ENCODE results near the gene MDM4. TPM values are rescaled to one million over a fixed set of nuclear protein-coding genes. Genes with fewer than 3 reads are reported as not detected.

MDM4 gene
- total RNA-seq, 2 donors from 2014 or later = 65.5 to 161 TPM

DNA sequence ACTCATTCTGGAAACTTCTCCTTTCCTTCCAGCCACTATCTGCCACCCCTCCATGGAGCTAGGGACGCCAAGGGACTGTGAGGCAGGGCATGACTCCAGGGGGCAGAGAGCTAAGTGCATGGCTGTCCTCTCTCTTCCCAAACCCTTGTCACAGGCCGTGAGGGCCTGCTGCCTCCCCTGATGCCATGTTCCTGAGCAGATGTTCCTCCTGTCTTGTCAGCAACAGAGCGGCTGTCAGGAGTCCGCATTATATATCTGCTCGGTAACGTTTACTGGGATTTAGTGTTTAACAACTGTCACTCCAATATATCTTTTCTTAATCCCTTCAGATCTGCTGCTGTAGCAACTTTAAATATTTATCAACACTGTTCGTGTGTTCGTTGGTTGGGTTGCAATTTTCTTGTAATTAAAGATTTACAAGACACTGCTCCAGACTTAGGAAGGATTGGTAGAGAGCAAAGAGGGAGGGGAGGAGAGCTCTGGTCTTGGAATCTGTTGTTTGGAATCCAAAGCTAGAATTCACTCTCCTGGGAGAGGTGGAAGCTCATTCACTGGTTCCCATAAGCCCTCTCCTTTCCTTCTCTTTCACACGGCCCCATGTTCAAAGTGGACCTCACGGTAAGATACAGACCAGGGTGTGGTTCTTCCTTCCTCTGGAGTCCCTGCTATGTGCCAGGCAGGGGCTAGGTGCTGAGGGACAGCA lies 76.2 kb downstream of the MDM4 start:
- TF ChIP-seq, protein P1, sequence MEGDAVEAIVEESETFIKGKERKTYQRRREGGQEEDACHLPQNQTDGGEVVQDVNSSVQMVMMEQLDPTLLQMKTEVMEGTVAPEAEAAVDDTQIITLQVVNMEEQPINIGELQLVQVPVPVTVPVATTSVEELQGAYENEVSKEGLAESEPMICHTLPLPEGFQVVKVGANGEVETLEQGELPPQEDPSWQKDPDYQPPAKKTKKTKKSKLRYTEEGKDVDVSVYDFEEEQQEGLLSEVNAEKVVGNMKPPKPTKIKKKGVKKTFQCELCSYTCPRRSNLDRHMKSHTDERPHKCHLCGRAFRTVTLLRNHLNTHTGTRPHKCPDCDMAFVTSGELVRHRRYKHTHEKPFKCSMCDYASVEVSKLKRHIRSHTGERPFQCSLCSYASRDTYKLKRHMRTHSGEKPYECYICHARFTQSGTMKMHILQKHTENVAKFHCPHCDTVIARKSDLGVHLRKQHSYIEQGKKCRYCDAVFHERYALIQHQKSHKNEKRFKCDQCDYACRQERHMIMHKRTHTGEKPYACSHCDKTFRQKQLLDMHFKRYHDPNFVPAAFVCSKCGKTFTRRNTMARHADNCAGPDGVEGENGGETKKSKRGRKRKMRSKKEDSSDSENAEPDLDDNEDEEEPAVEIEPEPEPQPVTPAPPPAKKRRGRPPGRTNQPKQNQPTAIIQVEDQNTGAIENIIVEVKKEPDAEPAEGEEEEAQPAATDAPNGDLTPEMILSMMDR (conservative IDR thresholded peaks at IDR 0.05) = no peak
- Histone ChIP-seq H3K36me3 (ENCODE audit: control insufficient read depth, insufficient read depth, low read length) (no peaks in the 10 kb centered on the region), H3K9ac (ENCODE audit: extremely low read depth, low read length, poor library complexity, severe bottlenecking) (no peak overlapping the region), H3K4me1 (ENCODE audit: control insufficient read depth, insufficient read depth, low read length) (no peaks in the 10 kb centered on the region), H3K9me3 (ENCODE audit: control insufficient read depth, low read length) (no peaks in the 10 kb centered on the region), H3K27ac (ENCODE audit: low read depth, low read length) (no peak overlapping the region), H3K27me3 (ENCODE audit: control insufficient read depth, insufficient read depth, low read length, poor library complexity, severe bottlenecking) (no peaks in the 10 kb centered on the region), H3K4me3 (ENCODE audit: low read length) (no peak overlapping the region)
- Mint-ChIP-seq H3K36me3 (ENCODE audit: low read depth) (no peaks in the 10 kb centered on the region), H3K4me1 (no peaks in the 10 kb centered on the region), H3K27me3 (ENCODE audit: insufficient read depth) (no peaks in the 10 kb centered on the region), H3K9me3 (no peaks in the 10 kb centered on the region), H3K27ac (no peak overlapping the region), H3K4me3 (no peak overlapping the region)
- WGBS, 2 experiments (ENCODE audit: insufficient coverage in 1 of 2, insufficient read length in 1 of 2) = 80 to 84% methylated on average over 7 to 10 of the region's 10 CpGs
- DNase-seq = no peak

DNA sequence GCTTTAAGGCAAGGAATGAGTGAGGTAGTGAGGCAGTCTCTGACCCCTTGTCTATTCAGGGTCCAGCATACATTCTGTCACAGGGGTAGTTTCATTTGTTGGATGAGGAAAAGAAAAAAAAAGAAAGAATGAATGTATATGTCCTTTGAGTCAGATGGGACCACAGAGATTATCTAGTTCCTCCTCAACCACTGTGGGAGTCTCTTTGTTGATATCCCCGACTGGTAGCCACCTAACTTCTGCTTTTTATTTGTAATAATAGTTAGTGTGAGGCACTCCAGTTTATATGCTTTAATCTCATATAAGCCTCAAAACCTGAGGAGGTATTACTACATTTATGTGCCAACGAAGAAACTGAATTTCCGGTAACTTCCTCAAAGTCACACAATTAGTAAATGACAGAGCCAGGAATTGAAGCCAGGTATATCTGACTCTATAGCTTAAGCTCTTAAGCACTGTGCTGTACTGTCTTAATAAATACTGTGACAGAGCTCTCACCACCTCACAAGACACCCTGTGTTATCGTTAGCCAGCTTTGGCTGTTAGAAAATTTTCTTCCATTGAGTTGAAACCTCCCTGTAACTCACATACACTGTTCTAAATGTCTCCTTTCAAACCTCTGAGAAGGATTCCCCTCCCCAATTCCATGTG lies 82.2 kb downstream of the MDM4 start:
- Histone ChIP-seq H3K27ac (ENCODE audit: low read depth, low read length) (no peak overlapping the region), H3K9ac (ENCODE audit: extremely low read depth, low read length, poor library complexity, severe bottlenecking) (no peak overlapping the region), H3K27me3 (ENCODE audit: control insufficient read depth, insufficient read depth, low read length, poor library complexity, severe bottlenecking) (no peaks in the 10 kb centered on the region), H3K4me3 (ENCODE audit: low read length) (no peak overlapping the region), H3K36me3 (ENCODE audit: control insufficient read depth, insufficient read depth, low read length) (no peaks in the 10 kb centered on the region), H3K4me1 (ENCODE audit: control insufficient read depth, insufficient read depth, low read length) (no peaks in the 10 kb centered on the region), H3K9me3 (ENCODE audit: control insufficient read depth, low read length) (no peaks in the 10 kb centered on the region)
- Mint-ChIP-seq H3K4me1 (no peaks in the 10 kb centered on the region), H3K9me3 (no peaks in the 10 kb centered on the region), H3K4me3 (no peak overlapping the region), H3K27me3 (ENCODE audit: insufficient read depth) (no peaks in the 10 kb centered on the region), H3K27ac (no peak overlapping the region), H3K36me3 (ENCODE audit: low read depth) (no peaks in the 10 kb centered on the region)
- WGBS, 2 experiments (ENCODE audit: insufficient coverage in 1 of 2, insufficient read length in 1 of 2) = 94 to 100% methylated on average over 3 to 4 of the region's 4 CpGs
- TF ChIP-seq, protein P1 (conservative IDR thresholded peaks at IDR 0.05) = no peak
- no peak for DNase-seq

DNA sequence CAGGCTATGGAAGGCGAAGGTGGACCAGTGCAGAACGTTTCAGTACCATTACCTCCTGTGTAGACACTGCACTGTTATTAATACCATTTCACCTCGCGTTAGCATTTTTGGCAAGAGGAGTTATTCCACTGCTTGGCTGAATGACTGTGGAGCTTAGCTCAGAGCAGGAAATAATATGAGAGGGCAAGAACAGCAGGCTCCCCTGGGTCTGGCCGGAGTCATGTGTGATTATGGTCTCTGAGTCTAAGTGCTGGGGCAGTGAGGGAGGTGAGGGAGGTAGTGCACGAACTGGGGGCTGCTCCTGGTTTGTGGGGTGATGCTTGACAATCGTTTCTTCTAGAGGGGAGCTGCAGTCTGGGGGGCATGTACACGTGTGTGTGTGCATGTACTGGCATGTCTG lies 82.9 kb downstream of the MDM4 start:
- no peaks in the 10 kb centered on the region for H3K4me1 ChIP-seq (ENCODE audit: control insufficient read depth, insufficient read depth, low read length)
- no peaks in the 10 kb centered on the region for H3K36me3 ChIP-seq (ENCODE audit: control insufficient read depth, insufficient read depth, low read length)
- H3K9ac ChIP-seq (ENCODE audit: extremely low read depth, low read length, poor library complexity, severe bottlenecking) = no peak overlapping the region
- WGBS, 2 experiments (ENCODE audit: insufficient coverage in 1 of 2, insufficient read length in 1 of 2) = 83 to 100% methylated on average over 4 to 8 of the region's 8 CpGs
- H3K9me3 ChIP-seq (ENCODE audit: control insufficient read depth, low read length) = no peaks in the 10 kb centered on the region
- Mint-ChIP-seq H3K36me3 (ENCODE audit: low read depth) (no peaks in the 10 kb centered on the region), H3K27me3 (ENCODE audit: insufficient read depth) (no peaks in the 10 kb centered on the region), H3K4me3 (no peak overlapping the region), H3K9me3 (no peaks in the 10 kb centered on the region), H3K4me1 (no peaks in the 10 kb centered on the region), H3K27ac (no peak overlapping the region)
- no peak overlapping the region for H3K4me3 ChIP-seq (ENCODE audit: low read length)
- DNase-seq = no peak
- TF ChIP-seq, protein P1 (conservative IDR thresholded peaks at IDR 0.05) = no peak
- H3K27me3 ChIP-seq (ENCODE audit: control insufficient read depth, insufficient read depth, low read length, poor library complexity, severe bottlenecking) = no peaks in the 10 kb centered on the region
- H3K27ac ChIP-seq (ENCODE audit: low read depth, low read length) = no peak overlapping the region
